Stimulated activated CD4-positive, alpha-beta T cell treated with anti-CD3 and anti-CD28 coated beads, TNF-alpha, amount 100 ng/mL, for 4 hours (primary cell): Measurements from ENCODE around the gene IQSEC1.

Source experiments
- DNase-seq, 3 experiments: peaks; one replicate each; pipeline ENCODE4 v3.0.0-alpha.2; 2020; ENCODE audit warnings: low read depth in 3 of 3

Gene IQSEC1

GRCh38 chr3:13073326-13074005, at the start of gene IQSEC1:
TSS of gene IQSEC1 (minus strand) at chr3:13073429. CDS start at chr3:13073014, 415 bp downstream.
- DNase-seq: peak; percentile 22 to 45 (median 44)

GRCh38 chr3:13122081-13123012, 49.1 kb upstream of the IQSEC1 start:
- no peak for DNase-seq

- DNase-seq: no peak
These were observed 48.3 kb upstream of the IQSEC1 start for GRCh38 chr3:13121553-13122001.

GRCh38 chr3:13120928-13121552, 47.8 kb upstream of the IQSEC1 start:
- DNase-seq: no peak

GRCh38 chr3:13120289-13120927, 47.2 kb upstream of the IQSEC1 start:
- no peak for DNase-seq

- DNase-seq: no peak
These were observed 46.4 kb upstream of the IQSEC1 start for GRCh38 chr3:13119471-13120220.

- DNase-seq: no peak
These were observed 43.2 kb upstream of the IQSEC1 start for GRCh38 chr3:13116426-13116825.

- no peak for DNase-seq
These were observed 42.8 kb upstream of the IQSEC1 start for GRCh38 chr3:13115991-13116390.

GRCh38 chr3:13115576-13115910, 42.3 kb upstream of the IQSEC1 start:
- DNase-seq: no peak

- no peak for DNase-seq
These were observed 41.8 kb upstream of the IQSEC1 start for GRCh38 chr3:13114811-13115575.

GRCh38 chr3:13113346-13114330, 40.4 kb upstream of the IQSEC1 start:
- no peak for DNase-seq

GRCh38 chr3:13112521-13113345, 39.5 kb upstream of the IQSEC1 start:
- no peak for DNase-seq

GRCh38 chr3:13111873-13112520, 38.8 kb upstream of the IQSEC1 start:
- no peak for DNase-seq

GRCh38 chr3:13111173-13111872, 38.1 kb upstream of the IQSEC1 start:
- no peak for DNase-seq

GRCh38 chr3:13110678-13111116, 37.5 kb upstream of the IQSEC1 start:
- DNase-seq: no peak

GRCh38 chr3:13109516-13109915, 36.3 kb upstream of the IQSEC1 start:
- DNase-seq: no peak

- no peak for DNase-seq
These were observed 35.6 kb upstream of the IQSEC1 start for GRCh38 chr3:13108861-13109260.
